ENCODE measurements around the gene GKN2.

DNA sequence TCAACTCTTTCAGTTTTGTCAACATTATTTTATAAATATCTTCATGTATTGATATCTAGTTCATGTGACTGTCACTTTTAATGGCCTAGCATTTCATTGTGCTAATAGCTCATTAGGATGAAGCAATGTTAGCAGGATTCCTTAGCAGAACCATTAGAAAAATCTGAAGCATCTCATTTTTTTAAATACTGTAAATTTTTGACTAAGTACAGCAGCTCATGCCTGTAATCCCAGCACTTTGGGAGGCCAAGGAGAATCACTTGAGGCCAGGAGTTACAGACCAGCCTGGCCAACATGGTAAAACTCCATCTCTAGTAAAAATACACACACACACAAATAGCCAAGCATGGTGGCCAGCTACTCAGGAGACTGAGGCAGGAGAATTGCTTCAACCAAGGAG is 44.7 kb upstream of the GKN2 start:
- TF ChIP-seq, protein P1, sequence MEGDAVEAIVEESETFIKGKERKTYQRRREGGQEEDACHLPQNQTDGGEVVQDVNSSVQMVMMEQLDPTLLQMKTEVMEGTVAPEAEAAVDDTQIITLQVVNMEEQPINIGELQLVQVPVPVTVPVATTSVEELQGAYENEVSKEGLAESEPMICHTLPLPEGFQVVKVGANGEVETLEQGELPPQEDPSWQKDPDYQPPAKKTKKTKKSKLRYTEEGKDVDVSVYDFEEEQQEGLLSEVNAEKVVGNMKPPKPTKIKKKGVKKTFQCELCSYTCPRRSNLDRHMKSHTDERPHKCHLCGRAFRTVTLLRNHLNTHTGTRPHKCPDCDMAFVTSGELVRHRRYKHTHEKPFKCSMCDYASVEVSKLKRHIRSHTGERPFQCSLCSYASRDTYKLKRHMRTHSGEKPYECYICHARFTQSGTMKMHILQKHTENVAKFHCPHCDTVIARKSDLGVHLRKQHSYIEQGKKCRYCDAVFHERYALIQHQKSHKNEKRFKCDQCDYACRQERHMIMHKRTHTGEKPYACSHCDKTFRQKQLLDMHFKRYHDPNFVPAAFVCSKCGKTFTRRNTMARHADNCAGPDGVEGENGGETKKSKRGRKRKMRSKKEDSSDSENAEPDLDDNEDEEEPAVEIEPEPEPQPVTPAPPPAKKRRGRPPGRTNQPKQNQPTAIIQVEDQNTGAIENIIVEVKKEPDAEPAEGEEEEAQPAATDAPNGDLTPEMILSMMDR (conservative IDR thresholded peaks at IDR 0.05; ENCODE audit: low read depth, low read length): no peak
- no peak for TF ChIP-seq EZH2 (IDR thresholded peaks at IDR 0.05; ENCODE audit: borderline replicate concordance, low read depth, low read length, poor library complexity, severe bottlenecking)
